ENCODE data around the gene SSMEM1. TPM values are rescaled to one million over a fixed set of nuclear protein-coding genes. Genes with fewer than 3 reads are reported as not detected.
"Not testable (repeated sequence)": the region's sequence is repeated elsewhere in the genome, so short reads cannot be mapped to it uniquely, and the experiment has no call there.

SSMEM1 gene
- total RNA-seq, 1 donor from 2014 or later = not detected

DNA sequence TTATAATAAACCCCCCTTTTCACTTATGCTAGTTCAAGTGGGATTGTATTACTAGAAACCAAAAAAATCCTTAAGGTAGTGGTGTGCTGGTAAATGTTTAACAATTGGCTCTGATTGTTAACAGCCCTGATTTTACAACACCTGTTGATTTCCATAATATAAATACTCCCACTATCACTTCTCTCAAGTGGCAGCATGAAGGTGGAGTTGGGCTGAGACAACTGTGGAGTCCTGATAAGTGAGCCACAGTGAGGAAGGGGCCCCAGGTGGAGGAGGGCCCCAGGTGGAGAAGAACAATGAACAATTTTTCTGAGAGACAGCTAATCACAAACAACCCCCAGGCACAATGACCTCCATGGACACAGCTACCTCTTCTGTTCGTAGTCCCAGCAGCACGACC lies 26.4 kb downstream of the SSMEM1 start:
- Mint-ChIP-seq H3K27me3 (ENCODE audit: unreplicated experiment) (no peaks in the 10 kb centered on the region), H3K27ac (ENCODE audit: unreplicated experiment) (no peak overlapping the region), H3K36me3 (ENCODE audit: unreplicated experiment) (no peaks in the 10 kb centered on the region), H3K4me1 (ENCODE audit: unreplicated experiment) (peaks cover 13% of the 10 kb centered on the region), H3K9me3 (ENCODE audit: unreplicated experiment) (no peaks in the 10 kb centered on the region), H3K4me3 (ENCODE audit: unreplicated experiment) (no peak overlapping the region)
- no peak for DNase-seq (ENCODE audit: extremely low spot score, unreplicated experiment)
- TF ChIP-seq, protein P1, sequence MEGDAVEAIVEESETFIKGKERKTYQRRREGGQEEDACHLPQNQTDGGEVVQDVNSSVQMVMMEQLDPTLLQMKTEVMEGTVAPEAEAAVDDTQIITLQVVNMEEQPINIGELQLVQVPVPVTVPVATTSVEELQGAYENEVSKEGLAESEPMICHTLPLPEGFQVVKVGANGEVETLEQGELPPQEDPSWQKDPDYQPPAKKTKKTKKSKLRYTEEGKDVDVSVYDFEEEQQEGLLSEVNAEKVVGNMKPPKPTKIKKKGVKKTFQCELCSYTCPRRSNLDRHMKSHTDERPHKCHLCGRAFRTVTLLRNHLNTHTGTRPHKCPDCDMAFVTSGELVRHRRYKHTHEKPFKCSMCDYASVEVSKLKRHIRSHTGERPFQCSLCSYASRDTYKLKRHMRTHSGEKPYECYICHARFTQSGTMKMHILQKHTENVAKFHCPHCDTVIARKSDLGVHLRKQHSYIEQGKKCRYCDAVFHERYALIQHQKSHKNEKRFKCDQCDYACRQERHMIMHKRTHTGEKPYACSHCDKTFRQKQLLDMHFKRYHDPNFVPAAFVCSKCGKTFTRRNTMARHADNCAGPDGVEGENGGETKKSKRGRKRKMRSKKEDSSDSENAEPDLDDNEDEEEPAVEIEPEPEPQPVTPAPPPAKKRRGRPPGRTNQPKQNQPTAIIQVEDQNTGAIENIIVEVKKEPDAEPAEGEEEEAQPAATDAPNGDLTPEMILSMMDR (IDR thresholded peaks at IDR 0.05) = no peak

DNA sequence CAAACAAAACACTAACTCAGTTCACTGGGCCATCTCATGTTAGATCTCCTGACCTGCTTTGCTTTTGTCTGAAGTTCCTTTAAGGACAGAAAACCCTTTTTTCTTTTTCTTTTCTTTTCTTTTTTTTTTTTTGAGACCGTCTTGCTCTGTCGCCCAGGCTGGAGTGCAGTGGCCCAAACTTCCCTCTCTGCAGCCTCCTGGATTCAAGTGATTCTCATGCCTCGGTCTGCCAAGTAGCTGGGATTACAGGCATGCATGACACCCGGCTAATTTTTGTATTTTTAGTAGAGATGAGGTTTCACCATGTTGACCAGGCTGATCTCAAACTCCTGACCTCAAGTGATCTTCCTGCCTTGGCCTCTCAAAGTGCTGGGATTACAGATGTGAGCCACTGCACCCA lies 28.7 kb downstream of the SSMEM1 start:
- H3K27ac Mint-ChIP-seq (ENCODE audit: unreplicated experiment); H3K9me3 Mint-ChIP-seq (ENCODE audit: unreplicated experiment); H3K4me3 Mint-ChIP-seq (ENCODE audit: unreplicated experiment); H3K27me3 Mint-ChIP-seq (ENCODE audit: unreplicated experiment); H3K36me3 Mint-ChIP-seq (ENCODE audit: unreplicated experiment); DNase-seq (ENCODE audit: extremely low spot score, unreplicated experiment): not testable (repeated sequence)
- peaks cover 11% of the 10 kb centered on the region for H3K4me1 Mint-ChIP-seq (ENCODE audit: unreplicated experiment)

- Mint-ChIP-seq H3K36me3 (ENCODE audit: unreplicated experiment) (no peaks in the 10 kb centered on the region), H3K4me1 (ENCODE audit: unreplicated experiment) (peaks cover 21% of the 10 kb centered on the region), H3K27ac (ENCODE audit: unreplicated experiment) (no peak overlapping the region), H3K27me3 (ENCODE audit: unreplicated experiment) (no peaks in the 10 kb centered on the region), H3K4me3 (ENCODE audit: unreplicated experiment) (no peak overlapping the region), H3K9me3 (ENCODE audit: unreplicated experiment) (no peaks in the 10 kb centered on the region)
- no peak for DNase-seq (ENCODE audit: extremely low spot score, unreplicated experiment)
- TF ChIP-seq, protein P1 (IDR thresholded peaks at IDR 0.05) = no peak
Measured at GRCh38 chr7:130240240-130240639, 32.6 kb downstream of the SSMEM1 start.

DNA sequence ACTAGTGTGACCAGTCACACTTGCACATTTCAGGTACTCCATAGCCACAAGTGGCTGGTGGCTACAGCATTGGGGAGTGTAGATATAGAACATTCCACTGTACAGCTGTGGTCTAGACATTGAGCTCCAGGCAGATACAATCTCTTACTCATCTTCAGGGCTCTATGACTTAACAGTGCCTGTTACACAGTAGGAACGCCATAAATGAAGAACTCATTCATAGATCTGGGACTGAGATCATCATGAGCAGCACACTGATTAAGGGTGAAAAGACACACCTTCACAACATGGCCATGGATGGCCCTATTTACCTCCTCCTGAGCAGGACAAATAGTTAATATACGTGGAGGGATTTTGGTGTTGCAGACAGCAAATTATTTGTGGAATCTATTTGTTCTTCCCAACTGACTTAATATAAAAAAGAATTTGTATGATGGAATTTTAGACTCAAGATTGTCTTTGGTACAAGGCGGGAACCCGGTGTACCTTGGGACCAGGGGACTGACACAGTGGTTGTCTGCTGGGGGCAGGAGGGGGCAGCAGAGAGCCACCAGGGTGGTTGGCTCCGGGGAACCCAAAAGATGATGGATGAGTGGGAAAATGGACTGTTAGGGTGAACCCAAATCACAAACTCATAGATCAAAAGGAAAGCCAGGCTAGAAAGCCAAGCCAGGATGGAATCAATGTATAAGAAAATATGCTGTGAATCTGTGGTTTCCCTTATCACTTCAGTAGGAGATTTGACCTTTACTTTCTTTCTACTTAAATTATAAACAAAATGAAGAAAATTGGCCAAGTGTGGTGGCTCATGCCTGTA lies 34.7 kb downstream of the SSMEM1 start:
- H3K9me3 Mint-ChIP-seq (ENCODE audit: unreplicated experiment) = no peaks in the 10 kb centered on the region
- no peak overlapping the region for H3K27ac Mint-ChIP-seq (ENCODE audit: unreplicated experiment)

GRCh38 chr7:130243486-130243885 lies 35.8 kb downstream of the SSMEM1 start:
- H3K36me3 Mint-ChIP-seq (ENCODE audit: unreplicated experiment); H3K27ac Mint-ChIP-seq (ENCODE audit: unreplicated experiment); DNase-seq (ENCODE audit: extremely low spot score, unreplicated experiment); H3K27me3 Mint-ChIP-seq (ENCODE audit: unreplicated experiment); H3K9me3 Mint-ChIP-seq (ENCODE audit: unreplicated experiment); H3K4me3 Mint-ChIP-seq (ENCODE audit: unreplicated experiment): not testable (repeated sequence)
- H3K4me1 Mint-ChIP-seq (ENCODE audit: unreplicated experiment) = peaks cover 21% of the 10 kb centered on the region

More for the DNA sequence above, 34.7 kb downstream of the SSMEM1 start:
- TF ChIP-seq, protein P1 (IDR thresholded peaks at IDR 0.05) = peak; percentile 90
- Mint-ChIP-seq H3K4me1 (ENCODE audit: unreplicated experiment) (peaks cover 21% of the 10 kb centered on the region), H3K4me3 (ENCODE audit: unreplicated experiment) (no peak overlapping the region), H3K36me3 (ENCODE audit: unreplicated experiment) (peaks cover 2% of the 10 kb centered on the region), H3K27me3 (ENCODE audit: unreplicated experiment) (no peaks in the 10 kb centered on the region)
- DNase-seq (ENCODE audit: extremely low spot score, unreplicated experiment) = no peak

GRCh38 chr7:130246491-130246890 lies 38.8 kb downstream of the SSMEM1 start:
- not testable (repeated sequence) for H3K27me3 Mint-ChIP-seq (ENCODE audit: unreplicated experiment); H3K4me3 Mint-ChIP-seq (ENCODE audit: unreplicated experiment); H3K27ac Mint-ChIP-seq (ENCODE audit: unreplicated experiment); DNase-seq (ENCODE audit: extremely low spot score, unreplicated experiment); H3K36me3 Mint-ChIP-seq (ENCODE audit: unreplicated experiment); H3K9me3 Mint-ChIP-seq (ENCODE audit: unreplicated experiment)
- peaks cover 21% of the 10 kb centered on the region for H3K4me1 Mint-ChIP-seq (ENCODE audit: unreplicated experiment)

GRCh38 chr7:130248842-130249241 lies 41.2 kb downstream of the SSMEM1 start:
- peaks cover 11% of the 10 kb centered on the region for H3K9me3 Mint-ChIP-seq (ENCODE audit: unreplicated experiment)
- not testable (repeated sequence) for DNase-seq (ENCODE audit: extremely low spot score, unreplicated experiment); H3K27ac Mint-ChIP-seq (ENCODE audit: unreplicated experiment); H3K4me3 Mint-ChIP-seq (ENCODE audit: unreplicated experiment); H3K36me3 Mint-ChIP-seq (ENCODE audit: unreplicated experiment); H3K4me1 Mint-ChIP-seq (ENCODE audit: unreplicated experiment); H3K27me3 Mint-ChIP-seq (ENCODE audit: unreplicated experiment)

- H3K4me1 Mint-ChIP-seq (ENCODE audit: unreplicated experiment); DNase-seq (ENCODE audit: extremely low spot score, unreplicated experiment); H3K27me3 Mint-ChIP-seq (ENCODE audit: unreplicated experiment); H3K36me3 Mint-ChIP-seq (ENCODE audit: unreplicated experiment); H3K27ac Mint-ChIP-seq (ENCODE audit: unreplicated experiment); H3K4me3 Mint-ChIP-seq (ENCODE audit: unreplicated experiment): not testable (repeated sequence)
- peaks cover 11% of the 10 kb centered on the region for H3K9me3 Mint-ChIP-seq (ENCODE audit: unreplicated experiment)
Measured at GRCh38 chr7:130249626-130250025, 42.0 kb downstream of the SSMEM1 start.

All from osteocyte (in vitro differentiated cells).